Sigmoid colon (tissue), 7 donors: ENCODE data around the gene CHRNB2. TPM values are rescaled to one million over a fixed set of nuclear protein-coding genes. Genes with fewer than 3 reads are reported as not detected.

ENCODE experiments used
- DNase-seq: peaks from one replicate; pipeline ENCODE4 v3.0.0-alpha.2; 2019
- H3K27ac ChIP-seq, 4 donors: fragments of 200-600 bp; sonication (generic); one replicate each; pipeline ENCODE4 v1.5.1; 2016 to 2019; ENCODE audit warnings: mild to moderate bottlenecking in 1 of 4
- H3K27me3 ChIP-seq, 3 donors: fragments of 200-600 bp; sonication (generic); one replicate each; pipeline ENCODE4 v1.5.1; 2019; ENCODE audit warnings: mild to moderate bottlenecking in 1 of 3
- H3K36me3 ChIP-seq, 4 donors: fragments of 200-600 bp; sonication (generic); one replicate each; pipeline ENCODE4 v1.5.1; 2016 to 2019
- H3K4me1 ChIP-seq, 4 donors: fragments of 200-600 bp; sonication (generic); one replicate each; pipeline ENCODE4 v1.5.1; 2017 to 2019
- H3K4me3 ChIP-seq, 4 donors: fragments of 200-600 bp; sonication (generic); one replicate each; pipeline ENCODE4 v1.5.1; 2017 to 2019; ENCODE audit warnings: mild to moderate bottlenecking in 2 of 4, moderate library complexity in 1 of 4
- H3K9me3 ChIP-seq, 4 donors: fragments of 200-600 bp in 3 of 4; sonication (generic) in 3 of 4; one replicate each; pipeline versions ENCODE4 v1.5.1 to v1.6.1; 2013 to 2019
- EP300 ChIP-seq, 4 donors: sonication (generic); formaldehyde crosslinking; IDR thresholded peaks; one replicate each; pipeline ENCODE4 v1.6.1; 2017; ENCODE audit warnings: antibody characterized with exemption in 4 of 4
- POLR2A ChIP-seq, 2 donors: fragments of 450-650 bp; IDR thresholded peaks; one replicate each; pipeline ENCODE4 v1.6.1; 2016; ENCODE audit warnings: antibody characterized with exemption in 2 of 2, mild to moderate bottlenecking in 2 of 2, moderate library complexity in 2 of 2
- POLR2AphosphoS5 ChIP-seq, 4 donors: sonication (generic); formaldehyde crosslinking; IDR thresholded peaks; one replicate each; pipeline ENCODE4 v1.6.1; 2017; ENCODE audit warnings: antibody characterized with exemption in 4 of 4
- WGBS, 2 donors: extraction: QIAGEN DNeasy Blood & Tissue Kit; methylation state at CpG; one replicate each; pipeline ENCODE4 v1.1.7; 2013; 5-methylcytosine and 5-hydroxymethylcytosine counted together
- intact Hi-C: fragments of 100-400 bp; cut with DNase I; formaldehyde crosslinking; loops from one replicate; pipeline ENCODE4 v1.15.1; 2023
- polyA plus RNA-seq, 3 donors: library from polyadenylated mRNA; stranded (reverse); fragments of 200-250 nt; gene quantifications; one replicate each; pipeline ENCODE4 v1.2.3, GENCODE V29; 2013
- total RNA-seq, 4 donors: library from RNA; depleted of rRNA; stranded (reverse); fragments of >200 nt; gene quantifications; one replicate each; pipeline ENCODE4 v1.1.0, GENCODE V29; 2016
- TF ChIP-seq, protein P1 (sequence below), 4 experiments: fragments of 450-650 bp in 3 of 4; fragments of 200-600 bp in 1 of 4; IDR thresholded peaks; one replicate each; pipeline ENCODE4 v1.5.1; 2016 to 2019; ENCODE audit warnings: antibody characterized with exemption in 4 of 4, mild to moderate bottlenecking in 3 of 4, moderate library complexity in 2 of 4
- donor health status: healthy with polysubstance abuse.
- donor health status: Bipolar disorder and iron deficiency.
- donor health status: healthy.

Gene CHRNB2
- total and polyA plus RNA-seq, 7 donors: under 0.01 to 1.7 (median 0.95) TPM; not detected in 2

DNA sequence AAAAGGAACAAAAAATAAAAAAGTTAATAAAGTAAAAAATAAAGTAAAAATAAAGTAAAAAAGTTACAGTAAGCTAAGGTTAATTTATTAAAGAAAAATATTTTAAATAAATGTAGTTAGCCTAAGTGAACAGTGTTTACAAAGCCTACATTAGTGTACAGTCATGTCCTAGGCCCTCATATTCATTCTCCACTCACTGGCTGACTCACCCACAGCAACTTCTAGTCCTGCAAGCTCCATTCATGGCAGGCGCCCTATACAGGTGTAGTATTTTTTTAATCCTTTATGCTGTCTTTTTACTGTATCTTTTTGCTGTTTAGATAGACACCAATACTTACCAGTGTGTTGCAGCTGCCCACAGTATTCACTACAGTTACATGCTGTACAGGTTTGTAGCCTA, 28.0 kb downstream of the CHRNB2 start:
- Histone ChIP-seq H3K4me3 (no peak overlapping the region), H3K4me1 (peaks cover 0 to 18% (median 15%) of the 10 kb centered on the region in 4 donors), H3K27me3 (no peaks in the 10 kb centered on the region), H3K9me3 (no peaks in the 10 kb centered on the region), H3K27ac (no peak overlapping the region), H3K36me3 (peaks cover 26 to 95% (median 74%) of the 10 kb centered on the region in 4 donors)
- 92 to 96% methylated on average over 1 of the region's 1 CpG for WGBS, 2 donors
- TF ChIP-seq EP300 (IDR thresholded peaks at IDR 0.05): no peak
- TF ChIP-seq POLR2AphosphoS5 (IDR thresholded peaks at IDR 0.05): no peak
- TF ChIP-seq, protein P1, sequence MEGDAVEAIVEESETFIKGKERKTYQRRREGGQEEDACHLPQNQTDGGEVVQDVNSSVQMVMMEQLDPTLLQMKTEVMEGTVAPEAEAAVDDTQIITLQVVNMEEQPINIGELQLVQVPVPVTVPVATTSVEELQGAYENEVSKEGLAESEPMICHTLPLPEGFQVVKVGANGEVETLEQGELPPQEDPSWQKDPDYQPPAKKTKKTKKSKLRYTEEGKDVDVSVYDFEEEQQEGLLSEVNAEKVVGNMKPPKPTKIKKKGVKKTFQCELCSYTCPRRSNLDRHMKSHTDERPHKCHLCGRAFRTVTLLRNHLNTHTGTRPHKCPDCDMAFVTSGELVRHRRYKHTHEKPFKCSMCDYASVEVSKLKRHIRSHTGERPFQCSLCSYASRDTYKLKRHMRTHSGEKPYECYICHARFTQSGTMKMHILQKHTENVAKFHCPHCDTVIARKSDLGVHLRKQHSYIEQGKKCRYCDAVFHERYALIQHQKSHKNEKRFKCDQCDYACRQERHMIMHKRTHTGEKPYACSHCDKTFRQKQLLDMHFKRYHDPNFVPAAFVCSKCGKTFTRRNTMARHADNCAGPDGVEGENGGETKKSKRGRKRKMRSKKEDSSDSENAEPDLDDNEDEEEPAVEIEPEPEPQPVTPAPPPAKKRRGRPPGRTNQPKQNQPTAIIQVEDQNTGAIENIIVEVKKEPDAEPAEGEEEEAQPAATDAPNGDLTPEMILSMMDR (IDR thresholded peaks at IDR 0.05): no peak
- no peak for TF ChIP-seq POLR2A (IDR thresholded peaks at IDR 0.05)
- no peak for DNase-seq
- intact Hi-C loops: no loop called here

GRCh38 chr1:154598871-154599635, 31.5 kb downstream of the CHRNB2 start:
- intact Hi-C loops: no loop called here
- Histone ChIP-seq H3K27me3 (no peaks in the 10 kb centered on the region), H3K36me3 (peaks cover 25 to 80% (median 56%) of the 10 kb centered on the region in 4 donors), H3K4me1 (peaks cover 0 to 40% (median 33%) of the 10 kb centered on the region in 4 donors), H3K9me3 (no peaks in the 10 kb centered on the region), H3K27ac (peak overlapping the region in 2 of 4 donors; percentile 27 to 39), H3K4me3 (no peak overlapping the region)
- no peak for DNase-seq
- 84% methylated on average over 3 of the region's 3 CpGs for WGBS, 2 donors
- TF ChIP-seq POLR2A (IDR thresholded peaks at IDR 0.05) (no peak), EP300 (IDR thresholded peaks at IDR 0.05) (no peak), POLR2AphosphoS5 (IDR thresholded peaks at IDR 0.05) (no peak)
- TF ChIP-seq, protein P1 (IDR thresholded peaks at IDR 0.05): no peak

- no peak for DNase-seq
- no peaks in the 10 kb centered on the region for H3K9me3 ChIP-seq
- H3K36me3 ChIP-seq: peaks cover 25 to 74% (median 52%) of the 10 kb centered on the region in 4 donors
- TF ChIP-seq, protein P1 (IDR thresholded peaks at IDR 0.05): no peak
- TF ChIP-seq EP300 (IDR thresholded peaks at IDR 0.05): no peak
- TF ChIP-seq POLR2A (IDR thresholded peaks at IDR 0.05): no peak
- TF ChIP-seq POLR2AphosphoS5 (IDR thresholded peaks at IDR 0.05): no peak
- no peak overlapping the region for H3K4me3 ChIP-seq
- intact Hi-C loops: no loop called here
- 80 to 81% methylated on average over 3 of the region's 3 CpGs for WGBS, 2 donors
- H3K27me3 ChIP-seq: no peaks in the 10 kb centered on the region
- peak overlapping the region in 2 of 4 donors; percentile 27 to 39 for H3K27ac ChIP-seq
- peaks cover 0 to 46% (median 36%) of the 10 kb centered on the region in 4 donors for H3K4me1 ChIP-seq
Observed at GRCh38 chr1:154599658-154600057, 32.1 kb downstream of the CHRNB2 start.

GRCh38 chr1:154603317-154603716, 35.7 kb downstream of the CHRNB2 start:
- Histone ChIP-seq H3K27me3 (no peaks in the 10 kb centered on the region), H3K36me3 (peaks cover 0 to 37% (median 18%) of the 10 kb centered on the region in 4 donors), H3K27ac (no peak overlapping the region), H3K4me1 (peaks cover 0 to 71% (median 63%) of the 10 kb centered on the region in 4 donors), H3K9me3 (no peaks in the 10 kb centered on the region), H3K4me3 (no peak overlapping the region)
- intact Hi-C loops: no loop called here
- no peak for DNase-seq
- WGBS, 2 donors: 56 to 77% methylated on average over 2 of the region's 2 CpGs
- no peak for TF ChIP-seq POLR2A (IDR thresholded peaks at IDR 0.05)
- TF ChIP-seq POLR2AphosphoS5 (IDR thresholded peaks at IDR 0.05): no peak
- TF ChIP-seq, protein P1 (IDR thresholded peaks at IDR 0.05): no peak
- TF ChIP-seq EP300 (IDR thresholded peaks at IDR 0.05): no peak
